Right kidney (tissue), 9 donors: ENCODE data around the gene MARCKS.

Experiments used
- DNase-seq: peaks from one replicate; pipeline ENCODE4 v3.0.0-alpha.2; 2016
- long read RNA-seq, 8 donors: transcript quantifications; one replicate each; lab custom pipeline, GENCODE V29; 2026

The MARCKS gene, protein sequence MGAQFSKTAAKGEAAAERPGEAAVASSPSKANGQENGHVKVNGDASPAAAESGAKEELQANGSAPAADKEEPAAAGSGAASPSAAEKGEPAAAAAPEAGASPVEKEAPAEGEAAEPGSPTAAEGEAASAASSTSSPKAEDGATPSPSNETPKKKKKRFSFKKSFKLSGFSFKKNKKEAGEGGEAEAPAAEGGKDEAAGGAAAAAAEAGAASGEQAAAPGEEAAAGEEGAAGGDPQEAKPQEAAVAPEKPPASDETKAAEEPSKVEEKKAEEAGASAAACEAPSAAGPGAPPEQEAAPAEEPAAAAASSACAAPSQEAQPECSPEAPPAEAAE
- long read RNA-seq, donor 1, full-length matches to known transcripts: 139 of 200 reads
- long read RNA-seq, donor 1, partial matches to known transcripts: 56 of 200 reads
- long read RNA-seq, donor 1, other reads (novel, unspliced or antisense): 5 of 200 reads
- long read RNA-seq, donor 2, full-length matches to known transcripts: 157 of 157 reads
- long read RNA-seq, donor 2, partial matches to known transcripts: 0 of 157 reads
- long read RNA-seq, donor 2, other reads (novel, unspliced or antisense): 0 of 157 reads
- long read RNA-seq, donor 3, full-length matches to known transcripts: 94 of 352 reads
- long read RNA-seq, donor 3, partial matches to known transcripts: 258 of 352 reads
- long read RNA-seq, donor 3, other reads (novel, unspliced or antisense): 0 of 352 reads
- long read RNA-seq, donor 4, full-length matches to known transcripts: 154 of 160 reads
- long read RNA-seq, donor 4, partial matches to known transcripts: 0 of 160 reads
- long read RNA-seq, donor 4, other reads (novel, unspliced or antisense): 6 of 160 reads
- long read RNA-seq, donor 5, full-length matches to known transcripts: 163 of 170 reads
- long read RNA-seq, donor 5, partial matches to known transcripts: 0 of 170 reads
- long read RNA-seq, donor 5, other reads (novel, unspliced or antisense): 7 of 170 reads
- long read RNA-seq, donor 6, full-length matches to known transcripts: 179 of 215 reads
- long read RNA-seq, donor 6, partial matches to known transcripts: 36 of 215 reads
- long read RNA-seq, donor 6, other reads (novel, unspliced or antisense): 0 of 215 reads
- long read RNA-seq, donor 7, full-length matches to known transcripts: 322 of 427 reads
- long read RNA-seq, donor 7, partial matches to known transcripts: 96 of 427 reads
- long read RNA-seq, donor 7, other reads (novel, unspliced or antisense): 9 of 427 reads
- long read RNA-seq, donor 8, full-length matches to known transcripts: 174 of 183 reads
- long read RNA-seq, donor 8, partial matches to known transcripts: 0 of 183 reads
- long read RNA-seq, donor 8, other reads (novel, unspliced or antisense): 9 of 183 reads

DNA sequence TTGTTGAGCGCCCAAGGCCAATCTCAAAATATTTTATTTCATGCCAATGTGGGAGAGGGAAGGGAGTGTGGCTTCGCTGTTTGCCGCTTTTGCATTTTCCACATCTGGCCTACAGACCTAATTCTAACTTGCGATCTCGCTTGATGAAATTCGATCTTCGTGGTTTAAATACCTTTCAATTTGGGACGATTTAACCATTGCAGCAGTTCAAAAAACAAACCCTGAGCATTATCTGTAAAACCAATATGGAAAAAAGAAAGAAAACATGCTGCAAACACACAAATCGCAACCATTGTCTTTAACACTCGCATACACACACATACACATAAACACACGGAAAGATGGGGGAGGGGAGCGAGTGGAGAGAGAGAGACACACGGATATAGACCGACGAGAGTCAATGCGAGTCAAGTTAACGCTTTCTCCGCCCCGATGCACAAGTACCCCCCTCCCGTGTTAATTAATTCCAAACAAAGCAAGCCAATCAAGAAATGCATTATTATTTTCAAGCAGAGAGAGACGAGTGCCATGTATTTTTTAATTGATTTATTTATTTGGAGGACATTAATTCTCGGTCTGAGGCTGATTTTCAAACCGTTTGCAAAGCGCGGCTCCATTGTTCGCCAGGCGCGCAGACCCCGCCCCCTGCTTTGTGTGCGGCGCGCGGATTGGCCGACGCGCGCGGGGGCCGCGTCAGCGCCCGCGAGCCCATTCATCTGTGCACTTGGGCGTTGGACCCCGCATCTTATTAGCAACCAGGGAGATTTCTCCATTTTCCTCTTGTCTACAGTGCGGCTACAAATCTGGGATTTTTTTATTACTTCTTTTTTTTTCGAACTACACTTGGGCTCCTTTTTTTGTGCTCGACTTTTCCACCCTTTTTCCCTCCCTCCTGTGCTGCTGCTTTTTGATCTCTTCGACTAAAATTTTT is at the start of gene MARCKS:
Gene MARCKS (plus strand): TSS at position 721 of the 931 bp plus-strand sequence. CDS start 401 bp downstream, outside the sequence.
- peak; percentile 94 for DNase-seq

DNA sequence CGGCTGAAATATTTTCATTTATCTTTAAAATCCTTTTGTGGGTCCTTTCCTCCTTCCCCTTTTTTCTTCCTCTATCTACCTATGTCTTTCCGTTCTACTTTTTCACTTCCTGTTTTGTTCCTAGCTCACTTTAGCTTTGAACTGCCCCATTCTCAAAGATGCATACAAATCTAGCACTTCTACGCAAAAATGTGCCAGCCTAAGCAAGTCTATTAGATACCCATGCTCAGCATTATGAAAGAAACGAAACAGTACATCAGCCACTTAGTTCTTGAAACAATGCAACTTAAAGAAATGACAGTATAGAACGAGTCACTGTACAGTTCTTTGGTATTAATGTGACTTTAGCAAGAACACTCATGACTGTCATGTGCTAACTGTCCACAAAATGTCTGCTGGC is 47.3 kb upstream of the MARCKS start:
- DNase-seq: no peak

DNA sequence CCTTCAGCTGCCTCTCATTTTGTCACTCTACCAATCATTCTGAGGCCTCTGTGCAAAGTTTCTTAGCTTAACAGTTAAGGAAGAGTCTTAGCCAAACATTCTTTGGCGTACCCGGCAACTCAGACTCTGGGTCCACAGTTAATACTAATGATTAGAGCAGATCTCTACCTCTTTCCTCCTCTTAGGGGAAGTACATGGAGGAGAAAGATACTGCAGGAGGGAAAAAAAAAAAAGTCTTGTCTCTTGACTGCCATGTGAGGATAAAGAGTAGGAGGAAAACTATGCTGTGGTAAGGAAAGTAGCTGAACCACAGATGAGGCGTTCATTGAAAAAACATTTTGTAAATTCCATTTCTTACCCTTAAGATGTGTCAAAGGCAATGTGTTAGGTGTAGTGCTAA is 44.0 kb upstream of the MARCKS start:
- no peak for DNase-seq

DNA sequence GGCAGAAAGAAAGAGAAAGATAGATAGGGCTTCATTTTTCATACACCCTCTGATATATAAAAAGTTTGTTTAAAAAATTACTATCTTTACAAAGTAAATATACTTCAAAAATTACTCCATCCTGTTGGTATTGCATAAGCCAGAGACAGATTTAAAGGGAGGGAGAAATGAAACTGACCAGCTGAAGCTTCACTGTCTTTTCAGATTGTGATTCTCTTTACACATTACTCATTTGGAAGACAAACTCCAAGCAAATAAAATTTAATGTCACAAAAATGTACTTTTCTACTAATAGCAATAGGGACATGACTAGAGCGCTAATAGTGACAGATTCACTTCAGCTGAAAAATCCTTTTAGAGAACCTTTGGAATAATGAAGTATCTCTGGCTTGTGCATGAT is 38.6 kb upstream of the MARCKS start:
- DNase-seq: no peak

GRCh38 chr6:113819169-113819830 is 37.8 kb upstream of the MARCKS start:
- no peak for DNase-seq

DNA sequence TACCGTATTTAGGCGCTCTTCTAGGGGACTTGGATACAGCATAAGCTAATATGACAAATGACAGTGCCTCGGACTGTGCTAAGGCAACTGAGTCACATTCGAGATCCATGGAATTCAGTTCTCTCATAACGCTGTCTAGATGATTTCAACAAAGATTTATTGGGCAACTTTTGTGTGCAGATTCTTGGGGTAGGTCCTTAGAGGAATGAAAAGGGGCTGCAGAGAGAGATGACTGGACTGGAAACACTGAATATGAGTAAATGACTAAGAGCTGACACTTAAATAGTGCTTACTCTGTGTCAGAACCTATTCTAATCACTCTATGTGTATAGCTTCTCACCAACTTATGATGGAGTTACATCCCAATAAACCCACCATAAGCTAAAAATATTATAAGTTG is 36.4 kb upstream of the MARCKS start:
- DNase-seq: no peak

GRCh38 chr6:113821445-113821844 is 35.7 kb upstream of the MARCKS start:
- no peak for DNase-seq

DNA sequence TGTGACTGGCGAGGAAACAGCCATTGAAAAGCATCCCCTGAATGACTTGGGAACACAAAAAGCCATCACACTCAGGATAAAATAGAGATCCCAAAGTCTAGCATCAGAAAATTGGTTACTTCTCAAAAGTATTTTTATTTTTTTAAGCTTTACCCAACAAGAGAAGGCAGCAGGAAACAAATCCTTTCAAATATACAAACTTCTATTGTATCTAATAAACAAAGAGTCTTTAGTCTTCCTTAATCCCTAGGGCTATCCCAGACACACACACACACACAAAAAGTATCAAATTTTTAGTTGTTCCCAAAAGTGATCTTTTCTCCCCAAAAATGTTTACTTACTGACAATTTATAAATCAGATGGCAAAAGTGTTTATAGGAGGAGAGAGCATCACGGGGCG is 33.2 kb upstream of the MARCKS start:
- no peak for DNase-seq

DNA sequence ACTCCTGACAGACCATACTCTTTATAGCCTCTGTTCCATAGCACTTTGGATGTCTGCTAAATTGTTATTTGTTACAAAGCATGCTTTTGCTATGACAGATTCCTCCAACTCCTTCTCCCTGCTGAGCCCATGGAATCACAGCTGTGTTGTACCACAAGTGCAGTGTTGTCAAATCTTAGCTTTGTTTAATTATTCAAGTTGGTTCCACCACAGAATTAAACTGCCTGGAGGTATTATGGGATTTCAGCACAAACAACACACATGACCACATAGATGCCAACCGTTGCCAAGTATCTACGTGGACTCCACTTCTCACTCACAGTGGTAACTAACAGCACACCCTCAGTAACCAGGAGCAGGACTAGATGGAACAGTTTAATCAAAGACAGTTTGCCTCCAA is 32.7 kb upstream of the MARCKS start:
- no peak for DNase-seq

DNA sequence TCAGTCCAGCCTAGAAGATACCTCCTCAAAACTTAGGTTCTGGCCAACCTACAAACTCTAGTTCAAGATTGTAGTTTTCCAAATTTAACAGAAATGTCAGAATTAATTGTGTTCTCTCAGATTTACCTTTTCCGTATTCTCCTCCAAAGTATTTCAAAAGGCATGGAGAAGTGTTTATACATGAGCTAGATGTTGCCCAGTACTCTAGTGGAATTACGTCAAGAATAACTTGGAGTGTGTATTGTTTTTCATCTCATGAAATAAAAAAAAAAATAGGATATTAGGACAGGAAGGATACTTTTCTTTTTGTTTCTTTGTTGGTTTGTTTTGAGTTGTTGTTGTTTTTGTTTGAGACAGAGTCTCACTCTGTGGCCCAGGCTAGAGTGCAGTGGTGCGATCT is 32.3 kb upstream of the MARCKS start:
- no peak for DNase-seq

GRCh38 chr6:113825781-113826180 is 31.4 kb upstream of the MARCKS start:
- no peak for DNase-seq

- no peak for DNase-seq
Measured at GRCh38 chr6:113828984-113829695, 28.0 kb upstream of the MARCKS start.

DNA sequence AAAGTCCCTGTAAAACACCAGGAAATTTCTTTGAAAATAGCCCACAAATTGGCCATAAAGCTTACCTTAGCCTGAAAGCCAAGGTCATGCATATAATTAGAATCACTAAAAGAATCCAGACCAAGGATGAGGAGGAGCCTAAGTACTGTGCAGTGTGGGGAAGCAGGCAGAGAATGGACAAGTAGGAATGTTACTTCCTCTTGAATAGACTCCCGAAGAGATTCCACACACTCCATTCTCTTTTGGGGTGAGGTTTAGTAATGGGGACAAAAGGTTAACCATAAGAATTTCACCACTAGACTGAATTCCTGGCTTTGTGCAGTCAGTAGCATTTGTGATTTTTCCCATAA is 27.5 kb upstream of the MARCKS start:
- no peak for DNase-seq

GRCh38 chr6:113830140-113830539 is 27.0 kb upstream of the MARCKS start:
- DNase-seq: no peak

GRCh38 chr6:113833537-113833936 is 23.6 kb upstream of the MARCKS start:
- DNase-seq: no peak

- DNase-seq: no peak
Measured at GRCh38 chr6:113837170-113837569, 20.0 kb upstream of the MARCKS start.

DNA sequence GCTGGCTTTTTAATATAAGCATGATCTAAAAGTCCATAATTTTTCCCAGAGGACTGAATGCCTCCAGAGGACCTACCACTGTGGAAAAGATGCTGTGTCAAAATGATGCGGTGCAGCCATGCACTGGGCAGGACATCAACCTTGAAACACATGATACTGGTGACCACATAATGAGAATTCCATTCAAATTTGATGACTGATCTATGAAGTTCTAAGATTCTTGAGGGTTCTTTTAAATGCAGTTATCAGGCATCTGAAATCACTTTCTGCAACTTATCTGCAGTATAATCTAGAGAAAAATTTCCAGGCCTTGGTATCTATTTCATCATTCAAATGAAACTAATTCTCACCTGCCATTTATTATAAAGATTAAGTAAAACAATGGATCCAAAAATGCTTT is 15.0 kb upstream of the MARCKS start:
- no peak for DNase-seq

- no peak for DNase-seq
Measured at GRCh38 chr6:113843500-113844073, 13.6 kb upstream of the MARCKS start.

GRCh38 chr6:113846577-113846976 is 10.6 kb upstream of the MARCKS start:
- DNase-seq: no peak

DNA sequence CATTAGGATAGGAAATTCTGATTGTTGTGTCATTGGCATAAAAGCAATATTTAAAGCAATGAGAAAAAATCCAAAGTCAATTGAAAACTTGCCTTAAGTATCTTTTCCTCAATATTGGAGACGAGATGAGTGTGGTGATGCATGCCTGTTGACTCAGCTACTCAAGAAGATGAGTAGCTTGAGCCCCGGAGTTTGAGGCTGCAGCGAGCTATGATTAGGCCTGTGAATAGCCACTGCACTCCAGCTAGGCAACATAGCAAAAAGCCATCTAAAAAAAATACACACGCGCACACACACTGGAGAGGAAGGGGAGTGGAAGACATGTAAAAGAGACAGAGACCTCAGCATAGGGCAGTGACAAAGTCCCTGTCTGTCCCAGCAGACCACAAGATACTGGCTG is 9.7 kb upstream of the MARCKS start:
- DNase-seq: no peak
